Loucy (cell line): ENCODE data around the gene RAD23B.

Source experiments
- H2AFZ ChIP-seq: fragments of 200-600 bp; sonication (generic); 2 replicates; pipeline ENCODE4 v1.6.0; 2016; ENCODE audit warnings: antibody characterized with exemption, mild to moderate bottlenecking, low read length, moderate library complexity
- H3F3A ChIP-seq: fragments of 200-600 bp; 2 replicates; pipeline ENCODE4 v1.6.0; 2016; ENCODE audit warnings: antibody characterized with exemption, low read depth, mild to moderate bottlenecking
- H3K27me3 ChIP-seq: fragments of 200-600 bp; sonication (generic); 2 replicates; pipeline ENCODE4 v1.6.1; 2014; ENCODE audit warnings: low read length, mild to moderate bottlenecking; ENCODE audit not compliant: insufficient read depth, poor library complexity, severe bottlenecking
- H3K36me3 ChIP-seq: fragments of 200-600 bp; sonication (generic); 2 replicates; pipeline ENCODE4 v1.6.1; 2016; ENCODE audit warnings: low read length; ENCODE audit not compliant: insufficient read depth
- H3K4me1 ChIP-seq: fragments of 200-600 bp; sonication (generic); 2 replicates; pipeline ENCODE4 v1.5.1; 2014; ENCODE audit warnings: low read length, mild to moderate bottlenecking; ENCODE audit not compliant: insufficient read depth, poor library complexity, severe bottlenecking
- H3K4me2 ChIP-seq: fragments of 200-600 bp; sonication (generic); 2 replicates; pipeline ENCODE4 v1.6.0; 2014; ENCODE audit warnings: antibody characterized with exemption, low read length, low read depth, mild to moderate bottlenecking; ENCODE audit not compliant: poor library complexity, severe bottlenecking
- H3K4me3 ChIP-seq: fragments of 200-600 bp; sonication (generic); 2 replicates; pipeline ENCODE4 v1.5.1; 2014; ENCODE audit warnings: low read length, mild to moderate bottlenecking, mixed read lengths; ENCODE audit not compliant: poor library complexity, severe bottlenecking
- H3K79me2 ChIP-seq: fragments of 200-600 bp; sonication (generic); 2 replicates; pipeline ENCODE4 v1.6.1; 2014; ENCODE audit warnings: low read length; ENCODE audit not compliant: insufficient read depth
- H3K9ac ChIP-seq: fragments of 200-600 bp; sonication (generic); 2 replicates; pipeline ENCODE4 v1.6.0; 2014; ENCODE audit warnings: mild to moderate bottlenecking, low read depth, low read length, moderate library complexity; ENCODE audit not compliant: poor library complexity, severe bottlenecking
- H3K9me2 ChIP-seq: fragments of 200-600 bp; sonication (generic); replicated peaks from 2 replicates; pipeline ENCODE4 v1.6.1; 2016; ENCODE audit warnings: low read depth, low read length, mixed read lengths
- H3K9me3 ChIP-seq: fragments of 200-600 bp; sonication (generic); 2 replicates; pipeline ENCODE4 v1.6.1; 2014; ENCODE audit warnings: mild to moderate bottlenecking, antibody characterized with exemption, low read length, low read depth; ENCODE audit not compliant: insufficient read depth
- H4K20me1 ChIP-seq: fragments of 200-600 bp; sonication (generic); 2 replicates; pipeline ENCODE4 v1.6.0; 2014; ENCODE audit warnings: antibody characterized with exemption, low read length, mild to moderate bottlenecking; ENCODE audit not compliant: insufficient read depth, poor library complexity, severe bottlenecking
- CTCF ChIP-seq: fragments of 200-600 bp; sonication (generic); conservative IDR thresholded peaks from 2 replicates; pipeline ENCODE4 v1.5.1; 2014; ENCODE audit warnings: mild to moderate bottlenecking, antibody characterized with exemption, low read length
- EZH2phosphoT487 ChIP-seq: fragments of 200-600 bp; IDR thresholded peaks from 2 replicates; pipeline ENCODE4 v1.6.1; 2018; ENCODE audit warnings: antibody characterized with exemption, mild to moderate bottlenecking, moderate library complexity, borderline replicate concordance

Gene RAD23B

GRCh38 chr9:107330420-107330819, 47.3 kb downstream of the RAD23B start:
- H3K4me3 ChIP-seq, result no peak overlapping the region
- peaks cover 12% of the 10 kb centered on the region for H4K20me1 ChIP-seq
- no peaks in the 10 kb centered on the region for H3K27me3 ChIP-seq
- no peaks in the 10 kb centered on the region for H3K9me3 ChIP-seq
- H2AFZ ChIP-seq, result no peak overlapping the region
- H3K36me3 ChIP-seq, result peaks cover 92% of the 10 kb centered on the region
- H3K4me1 ChIP-seq, result no peaks in the 10 kb centered on the region
- no peak overlapping the region for H3K4me2 ChIP-seq
- TF ChIP-seq CTCF (no peak), EZH2phosphoT487 (no peak)
- H3F3A ChIP-seq, result 0 out of 2 replicates have a peak, but pooled peaks cover 2% of the 10 kb centered on the region
- no peak overlapping the region for H3K9ac ChIP-seq
- H3K9me2 ChIP-seq, result no peaks in the 10 kb centered on the region
- H3K79me2 ChIP-seq, result peaks cover 24% of the 10 kb centered on the region

DNA sequence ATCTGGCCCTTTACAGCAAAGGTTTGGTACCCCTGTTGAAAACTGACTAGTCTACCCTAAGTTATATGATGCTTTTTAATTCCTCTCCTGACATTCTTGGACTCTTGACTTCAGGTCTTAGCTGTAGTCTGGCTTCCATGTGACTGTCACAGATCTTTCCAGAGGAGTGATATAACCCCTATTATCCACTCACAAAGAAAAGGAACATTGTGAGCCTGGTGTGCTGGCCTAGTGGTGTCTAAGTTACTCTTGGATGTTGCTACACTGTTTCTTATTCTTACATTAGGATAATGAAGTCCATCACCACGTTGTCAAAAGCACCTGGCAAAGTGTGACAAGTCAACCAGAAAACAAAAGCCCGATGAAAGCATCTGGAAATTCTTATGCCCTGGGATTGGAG, 49.8 kb downstream of the RAD23B start:
- H3K9me3 ChIP-seq, result no peaks in the 10 kb centered on the region
- H4K20me1 ChIP-seq, result peaks cover 4% of the 10 kb centered on the region
- H3K4me3 ChIP-seq, result no peak overlapping the region
- no peaks in the 10 kb centered on the region for H3K27me3 ChIP-seq
- H3K9me2 ChIP-seq, result no peaks in the 10 kb centered on the region
- TF ChIP-seq CTCF, result no peak
- TF ChIP-seq EZH2phosphoT487, result no peak
- H3K79me2 ChIP-seq, result peaks cover 8% of the 10 kb centered on the region
- H3K36me3 ChIP-seq, result peaks cover 71% of the 10 kb centered on the region
- no peak overlapping the region for H2AFZ ChIP-seq
- no peaks in the 10 kb centered on the region for H3F3A ChIP-seq
- no peak overlapping the region for H3K9ac ChIP-seq
- no peaks in the 10 kb centered on the region for H3K4me1 ChIP-seq
- no peak overlapping the region for H3K4me2 ChIP-seq

DNA sequence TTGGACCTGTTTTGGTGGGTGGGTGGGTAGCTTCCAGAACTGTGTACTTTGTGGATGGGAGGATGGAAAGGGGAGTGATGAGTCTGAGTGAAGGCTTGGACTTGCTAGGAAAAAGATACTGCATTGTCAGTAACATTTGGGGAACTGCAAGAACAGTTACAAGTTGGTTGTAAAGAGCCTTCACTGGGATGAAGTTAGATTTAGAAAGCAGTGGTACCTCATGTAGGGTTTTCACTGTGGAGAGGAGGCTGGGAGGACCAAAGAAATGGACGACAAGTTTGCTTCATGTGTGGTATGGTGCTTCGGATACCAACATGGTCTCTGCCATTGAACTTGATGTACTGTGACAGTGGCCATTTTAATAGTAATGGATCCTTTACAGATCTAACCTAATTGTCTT, 50.3 kb downstream of the RAD23B start:
- H3K36me3 ChIP-seq, result peaks cover 67% of the 10 kb centered on the region

More for the DNA sequence above, 50.3 kb downstream of the RAD23B start:
- Histone ChIP-seq H3F3A (no peaks in the 10 kb centered on the region), H3K4me3 (no peak overlapping the region), H3K9me3 (no peaks in the 10 kb centered on the region), H3K9me2 (no peaks in the 10 kb centered on the region), H2AFZ (no peak overlapping the region), H3K4me2 (no peak overlapping the region), H3K9ac (no peak overlapping the region), H4K20me1 (no peaks in the 10 kb centered on the region), H3K4me1 (no peaks in the 10 kb centered on the region), H3K27me3 (no peaks in the 10 kb centered on the region), H3K79me2 (peaks cover 3% of the 10 kb centered on the region; the same call in 1 of the 2 replicates)
- TF ChIP-seq EZH2phosphoT487 (no peak), CTCF (no peak)
